Stimulated activated memory B cell treated with anti-CD40 and anti-IgM and Interleukin-4, amounts not matched to agents 10 μg/mL and 1 μg/mL and 100 μg/mL, for 72 hours (primary cell): ENCODE results near the gene INTS6.
"Not testable (repeated sequence)": the region's sequence is repeated elsewhere in the genome, so short reads cannot be mapped to it uniquely, and the experiment has no call there.

Source experiments
- ATAC-seq: fragments of 150-1000 bp; cut with Tn5 transposase; 2 replicates; pipeline ENCODE4 v1.10.0; 2021
- H3K27ac Mint-ChIP-seq: one replicate; pipeline ENCODE4 v1.8.0; 2022; ENCODE audit warnings: mild to moderate bottlenecking, mixed read lengths
- H3K27me3 Mint-ChIP-seq: one replicate; pipeline ENCODE4 v1.8.0; 2022; ENCODE audit warnings: mixed read lengths
- H3K36me3 Mint-ChIP-seq: one replicate; pipeline ENCODE4 v1.8.0; 2022; ENCODE audit warnings: mixed read lengths
- H3K4me1 Mint-ChIP-seq: one replicate; pipeline ENCODE4 v1.8.0; 2022; ENCODE audit warnings: mixed read lengths
- H3K4me3 Mint-ChIP-seq: one replicate; pipeline ENCODE4 v1.8.0; 2022; ENCODE audit warnings: mild to moderate bottlenecking, moderate library complexity, mixed read lengths
- H3K9me3 Mint-ChIP-seq: one replicate; pipeline ENCODE4 v1.8.0; 2022; ENCODE audit warnings: mixed read lengths

The INTS6 gene

DNA sequence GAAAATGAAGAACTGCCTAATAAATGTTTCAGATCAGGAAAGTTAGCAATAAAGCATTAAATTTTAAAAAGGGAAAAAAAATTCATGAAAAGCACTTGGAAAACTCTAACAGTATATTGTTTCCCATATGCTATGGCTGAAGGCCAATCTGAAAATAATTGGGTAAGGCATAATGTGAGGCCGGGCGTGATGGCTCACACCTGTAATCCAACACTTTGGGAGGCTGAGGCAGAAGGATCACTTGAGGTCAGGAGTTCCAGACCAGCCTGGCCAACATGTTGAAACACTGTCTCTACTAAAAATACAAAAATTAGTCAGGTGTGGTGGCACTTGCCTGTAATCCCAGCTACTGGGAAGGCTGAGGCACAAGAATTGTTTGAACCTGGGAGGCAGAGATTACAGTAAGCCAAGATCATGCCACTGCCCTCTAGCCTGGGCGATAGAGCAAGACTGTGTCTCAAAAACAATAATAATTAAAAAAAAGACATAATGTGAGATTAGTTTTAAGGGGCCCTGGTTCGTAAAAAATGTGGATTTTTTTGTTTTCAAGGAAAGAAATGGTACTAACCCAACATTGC is 15.2 kb downstream of the INTS6 start:
- Mint-ChIP-seq H3K36me3 (no peaks in the 10 kb centered on the region), H3K27ac (no peak overlapping the region), H3K9me3 (no peaks in the 10 kb centered on the region), H3K27me3 (no peaks in the 10 kb centered on the region), H3K4me1 (peaks cover 7% of the 10 kb centered on the region), H3K4me3 (no peak overlapping the region)
- no peak for ATAC-seq

DNA sequence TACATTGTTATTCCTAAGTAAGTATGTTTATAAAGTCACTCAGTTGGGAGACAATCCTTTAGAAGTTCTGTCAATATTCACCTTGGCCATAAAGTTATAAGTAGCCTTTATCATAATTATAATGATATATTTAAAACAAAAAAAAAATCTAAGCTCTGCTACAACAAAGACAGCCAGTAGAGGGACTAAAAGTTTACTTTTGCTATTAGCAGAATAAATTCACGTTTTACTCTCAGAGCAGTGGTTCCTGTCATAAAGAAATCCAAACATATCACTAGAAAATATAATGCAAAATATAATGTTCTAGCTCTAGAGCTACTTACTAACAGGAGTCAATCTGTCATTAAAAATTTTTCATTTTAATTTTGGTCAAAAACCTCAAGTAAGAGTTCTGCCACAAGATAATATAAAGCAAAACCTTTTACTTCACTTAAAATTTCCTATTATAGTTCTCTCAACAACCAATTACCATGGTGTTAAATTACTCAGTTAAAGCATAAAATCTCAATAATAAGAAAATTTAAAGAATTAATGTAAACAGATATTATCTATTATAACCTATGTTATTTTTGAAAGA is 17.7 kb downstream of the INTS6 start:
- no peak for ATAC-seq
- H3K27ac Mint-ChIP-seq, result no peak overlapping the region
- peaks cover 14% of the 10 kb centered on the region for H3K4me1 Mint-ChIP-seq
- H3K4me3 Mint-ChIP-seq, result no peak overlapping the region
- H3K27me3 Mint-ChIP-seq, result no peaks in the 10 kb centered on the region
- H3K9me3 Mint-ChIP-seq, result no peaks in the 10 kb centered on the region
- H3K36me3 Mint-ChIP-seq, result peaks cover 5% of the 10 kb centered on the region

DNA sequence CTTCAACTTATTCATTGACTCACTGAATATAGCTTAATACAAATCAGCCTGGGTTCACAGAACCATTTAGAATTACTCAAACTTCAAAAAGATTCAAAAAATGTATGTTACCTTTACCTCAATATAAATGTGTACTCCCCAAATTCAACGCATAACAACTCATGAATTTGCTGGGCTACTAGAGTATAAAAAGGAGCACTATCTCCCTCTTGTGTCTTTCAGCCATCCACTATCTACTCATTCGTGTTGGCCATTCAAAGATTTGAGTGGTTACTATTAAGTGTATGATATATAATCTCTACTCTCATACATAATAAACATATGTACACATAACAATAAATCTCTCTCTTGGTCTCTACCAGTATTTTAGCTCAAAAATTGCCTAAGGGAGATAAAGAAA is 20.3 kb downstream of the INTS6 start:
- no peak overlapping the region for H3K27ac Mint-ChIP-seq
- peaks cover 24% of the 10 kb centered on the region for H3K36me3 Mint-ChIP-seq
- H3K9me3 Mint-ChIP-seq, result no peaks in the 10 kb centered on the region
- ATAC-seq, result no peak
- H3K27me3 Mint-ChIP-seq, result no peaks in the 10 kb centered on the region
- peaks cover 19% of the 10 kb centered on the region for H3K4me1 Mint-ChIP-seq
- no peak overlapping the region for H3K4me3 Mint-ChIP-seq

DNA sequence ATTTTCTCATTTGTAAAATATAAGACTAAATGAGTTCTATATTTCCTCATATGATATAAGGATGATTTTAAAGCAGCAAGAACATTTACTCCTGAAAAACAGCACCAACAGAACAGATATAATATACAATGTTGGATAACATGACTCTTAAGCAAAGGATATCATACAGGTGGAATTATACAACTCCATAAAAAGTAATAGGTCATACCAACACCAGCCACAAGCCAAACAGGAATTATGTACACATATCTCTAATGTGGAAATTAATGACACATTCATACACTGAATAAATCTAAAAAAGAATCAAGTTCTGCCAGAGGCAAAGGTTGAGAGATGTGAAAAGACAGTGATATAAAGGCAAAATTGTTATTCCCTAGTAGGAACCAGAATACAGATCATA is 25.9 kb downstream of the INTS6 start:
- ATAC-seq, result no peak
- peaks cover 57% of the 10 kb centered on the region for H3K36me3 Mint-ChIP-seq
- H3K27ac Mint-ChIP-seq, result no peak overlapping the region
- H3K4me3 Mint-ChIP-seq, result no peak overlapping the region
- H3K9me3 Mint-ChIP-seq, result no peaks in the 10 kb centered on the region
- H3K4me1 Mint-ChIP-seq, result peaks cover 54% of the 10 kb centered on the region
- no peaks in the 10 kb centered on the region for H3K27me3 Mint-ChIP-seq

DNA sequence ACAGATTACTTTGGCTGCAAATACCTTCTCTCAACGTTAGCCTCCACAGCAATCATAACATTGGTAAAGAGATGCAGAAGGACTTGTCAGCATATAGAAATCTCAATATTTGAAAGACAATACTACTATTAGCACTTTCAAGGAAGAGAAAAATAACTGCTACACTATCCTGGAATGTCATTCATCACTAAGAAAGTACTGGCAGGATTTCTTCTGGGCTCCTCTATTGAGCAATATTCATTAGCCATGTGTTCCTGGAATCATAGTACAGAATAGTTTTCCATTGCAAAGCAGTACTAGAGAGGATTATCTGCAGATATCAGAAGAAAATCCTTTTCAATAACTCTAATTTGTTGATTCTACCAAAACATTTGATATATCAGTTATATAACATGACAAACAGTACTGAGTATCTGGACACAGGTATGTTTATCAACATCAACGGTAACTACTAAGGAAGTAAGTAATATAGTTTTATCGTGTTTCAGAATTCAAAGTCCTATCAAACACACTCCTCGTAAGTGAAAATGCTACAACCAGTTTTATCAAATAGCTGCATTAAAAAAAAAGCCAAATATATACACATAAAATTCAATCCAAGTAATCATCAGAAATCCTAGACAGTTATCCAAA is 27.3 kb downstream of the INTS6 start:
- Mint-ChIP-seq H3K4me3 (no peak overlapping the region), H3K27ac (no peak overlapping the region)

DNA sequence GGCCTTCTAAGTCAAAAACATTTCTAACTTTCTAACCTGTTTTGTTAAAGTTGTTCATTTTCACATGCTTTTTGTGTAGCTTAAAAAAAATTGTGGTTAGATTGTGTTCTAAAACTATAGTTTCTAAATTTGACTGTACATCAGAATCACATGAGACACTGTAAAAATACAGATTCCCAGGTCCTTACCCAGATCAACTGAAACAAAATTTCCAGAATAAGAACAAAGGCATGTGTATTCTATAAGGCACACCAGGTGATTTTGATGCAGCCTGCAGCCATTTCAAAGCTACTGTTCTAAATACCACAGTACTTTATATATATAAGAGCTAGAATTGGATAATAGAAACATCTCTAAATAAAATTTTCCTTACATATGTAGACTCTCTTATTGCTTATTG is 29.1 kb downstream of the INTS6 start:
- ATAC-seq, result no peak
- Mint-ChIP-seq H3K4me3 (no peak overlapping the region), H3K36me3 (peaks cover 43% of the 10 kb centered on the region), H3K9me3 (no peaks in the 10 kb centered on the region), H3K4me1 (peaks cover 69% of the 10 kb centered on the region), H3K27me3 (no peaks in the 10 kb centered on the region), H3K27ac (no peak overlapping the region)

More for the DNA sequence above, 27.3 kb downstream of the INTS6 start:
- Mint-ChIP-seq H3K36me3 (peaks cover 56% of the 10 kb centered on the region), H3K9me3 (no peaks in the 10 kb centered on the region), H3K4me1 (peaks cover 64% of the 10 kb centered on the region), H3K27me3 (no peaks in the 10 kb centered on the region)
- no peak for ATAC-seq

DNA sequence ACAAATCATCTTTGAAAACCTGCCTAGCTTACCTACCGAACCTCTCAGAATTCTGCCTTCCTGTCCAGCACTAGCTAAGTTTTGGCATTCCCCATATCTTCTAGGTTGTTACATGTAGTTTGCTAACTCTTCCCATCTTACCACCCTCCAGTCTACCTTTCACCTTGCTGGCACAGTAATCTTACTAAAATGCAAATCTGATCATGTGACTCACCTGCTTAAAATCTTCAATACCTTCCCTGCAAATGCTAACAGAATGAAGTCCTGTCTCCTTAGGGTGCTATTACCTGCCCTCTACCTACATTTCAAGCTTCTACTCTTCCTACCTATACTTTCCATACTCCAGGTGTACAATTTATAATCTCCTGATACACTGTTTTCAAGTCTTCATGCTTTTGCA is 30.4 kb downstream of the INTS6 start:
- Mint-ChIP-seq H3K27me3 (no peaks in the 10 kb centered on the region), H3K36me3 (peaks cover 38% of the 10 kb centered on the region), H3K4me1 (peaks cover 66% of the 10 kb centered on the region), H3K27ac (no peak overlapping the region), H3K4me3 (no peak overlapping the region), H3K9me3 (no peaks in the 10 kb centered on the region)
- no peak for ATAC-seq

DNA sequence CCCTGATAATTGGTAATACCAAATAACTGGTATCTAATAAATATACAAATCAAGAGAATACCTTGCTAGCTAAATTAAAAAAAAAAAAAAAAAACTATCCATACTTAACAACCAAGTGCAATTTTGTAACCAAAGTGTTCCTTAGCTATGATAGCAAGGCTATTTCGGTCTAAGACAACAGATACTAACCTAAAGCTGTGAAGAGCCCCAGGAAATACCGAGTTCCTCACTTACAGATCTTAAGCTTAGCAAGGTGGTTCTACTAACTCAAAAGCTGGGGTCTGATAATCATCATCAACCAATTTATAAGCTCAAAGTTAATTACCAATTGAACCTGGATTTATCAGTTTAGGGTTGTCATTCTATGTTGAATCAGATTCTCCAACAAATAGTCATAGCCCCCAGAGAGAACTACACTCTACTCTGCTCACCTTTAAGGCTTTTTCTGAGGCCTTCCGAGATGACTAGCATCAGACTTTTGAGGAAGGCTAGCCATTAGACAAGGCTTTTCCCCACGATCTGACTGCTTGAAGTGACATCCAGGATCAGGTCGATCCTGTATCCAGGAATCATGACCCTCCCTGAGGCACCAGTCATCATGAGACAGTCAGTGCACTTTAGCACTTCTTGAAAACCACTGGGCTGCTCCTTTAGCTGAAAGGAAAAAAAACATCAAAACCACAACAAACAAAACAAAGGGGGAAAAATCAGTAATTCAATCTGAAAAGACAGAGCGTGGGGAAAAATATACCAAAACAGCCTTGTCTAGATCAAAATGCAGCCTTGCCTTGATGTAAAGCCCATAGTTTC is 31.9 kb downstream of the INTS6 start:
- peaks cover 63% of the 10 kb centered on the region for H3K4me1 Mint-ChIP-seq
- H3K36me3 Mint-ChIP-seq, result peaks cover 38% of the 10 kb centered on the region
- ATAC-seq, result no peak
- no peak overlapping the region for H3K4me3 Mint-ChIP-seq
- H3K27ac Mint-ChIP-seq, result peak overlapping the region; percentile 73
- H3K27me3 Mint-ChIP-seq, result no peaks in the 10 kb centered on the region
- H3K9me3 Mint-ChIP-seq, result no peaks in the 10 kb centered on the region

DNA sequence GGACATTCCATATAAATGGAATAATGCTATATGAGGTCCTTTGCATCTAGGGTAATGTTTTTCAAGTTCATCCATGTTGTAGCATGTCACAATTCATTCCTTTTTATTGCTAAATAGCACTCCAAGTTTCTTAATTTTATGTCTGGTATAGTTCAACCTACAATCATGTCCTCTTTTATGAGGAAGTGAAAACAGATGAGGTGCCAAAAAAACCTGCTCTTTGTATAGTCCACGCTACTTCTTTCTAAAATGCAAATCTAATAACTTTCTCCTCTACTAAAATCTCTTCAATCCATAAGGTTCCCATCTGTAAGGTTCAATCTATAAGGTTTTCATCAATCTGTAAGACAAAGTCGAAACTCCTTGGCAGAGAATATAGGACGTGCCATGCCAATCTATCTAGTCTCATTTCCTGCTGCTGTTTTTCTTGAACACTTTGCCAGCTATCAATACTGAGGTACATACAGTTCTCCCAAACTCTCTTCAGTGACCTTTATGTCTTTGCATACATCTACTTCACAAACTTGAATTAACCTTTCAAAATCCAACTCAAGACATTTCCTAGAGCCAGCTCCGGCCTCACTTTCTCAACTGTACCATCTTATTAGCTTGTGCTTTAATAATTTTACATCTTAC is 33.7 kb downstream of the INTS6 start:
- Mint-ChIP-seq H3K4me1 (peaks cover 59% of the 10 kb centered on the region), H3K4me3 (peak overlapping the region; percentile 66), H3K36me3 (peaks cover 48% of the 10 kb centered on the region), H3K27me3 (no peaks in the 10 kb centered on the region), H3K27ac (peak overlapping the region; percentile 86), H3K9me3 (no peaks in the 10 kb centered on the region)
- ATAC-seq, result peak; percentile 83

DNA sequence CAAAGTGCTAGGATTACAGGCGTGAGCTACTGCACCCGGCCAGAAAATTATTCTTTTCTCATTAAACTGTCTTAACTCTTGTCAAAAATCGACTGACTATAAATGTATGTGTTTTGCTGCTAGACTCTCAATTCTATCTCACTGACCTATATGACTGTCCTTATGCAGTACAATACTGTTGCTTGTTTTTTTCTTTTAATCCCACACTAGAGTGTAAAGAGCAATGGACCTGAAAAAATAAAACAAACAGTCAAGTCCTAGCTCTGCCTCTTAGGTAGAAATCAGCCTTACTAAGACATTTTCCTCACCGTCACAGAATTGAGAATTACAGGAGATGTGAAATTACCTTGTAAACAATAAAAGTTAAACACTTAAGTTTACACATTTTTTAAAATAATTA is 35.1 kb downstream of the INTS6 start:
- H3K27ac Mint-ChIP-seq, result no peak overlapping the region
- ATAC-seq, result no peak
- peaks cover 62% of the 10 kb centered on the region for H3K4me1 Mint-ChIP-seq
- no peaks in the 10 kb centered on the region for H3K9me3 Mint-ChIP-seq
- H3K36me3 Mint-ChIP-seq, result peaks cover 54% of the 10 kb centered on the region
- H3K27me3 Mint-ChIP-seq, result no peaks in the 10 kb centered on the region
- H3K4me3 Mint-ChIP-seq, result no peak overlapping the region

DNA sequence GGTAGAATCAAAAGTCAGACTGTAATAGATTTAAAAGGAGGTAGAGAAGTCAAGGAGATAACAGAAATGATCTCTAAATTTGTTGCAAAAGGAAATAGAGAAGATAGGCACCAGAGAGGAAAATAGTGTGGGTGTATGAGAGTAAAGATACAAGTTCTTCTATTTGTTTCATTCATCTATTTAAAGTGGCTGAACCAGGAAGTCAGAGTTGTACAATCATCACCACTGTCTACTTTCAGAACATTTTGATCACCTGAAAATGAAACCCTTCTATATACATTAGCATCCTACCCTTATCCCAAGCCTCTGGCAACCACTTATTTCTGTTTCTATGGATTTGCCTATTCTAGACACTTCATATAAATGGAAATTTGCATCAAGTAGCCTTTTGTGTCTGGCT is 36.7 kb downstream of the INTS6 start:
- ATAC-seq, result peak; percentile 69
- peak overlapping the region; percentile 3 for H3K27ac Mint-ChIP-seq
- peaks cover 53% of the 10 kb centered on the region for H3K36me3 Mint-ChIP-seq
- no peak overlapping the region for H3K4me3 Mint-ChIP-seq
- no peaks in the 10 kb centered on the region for H3K27me3 Mint-ChIP-seq
- no peaks in the 10 kb centered on the region for H3K9me3 Mint-ChIP-seq
- peaks cover 46% of the 10 kb centered on the region for H3K4me1 Mint-ChIP-seq

DNA sequence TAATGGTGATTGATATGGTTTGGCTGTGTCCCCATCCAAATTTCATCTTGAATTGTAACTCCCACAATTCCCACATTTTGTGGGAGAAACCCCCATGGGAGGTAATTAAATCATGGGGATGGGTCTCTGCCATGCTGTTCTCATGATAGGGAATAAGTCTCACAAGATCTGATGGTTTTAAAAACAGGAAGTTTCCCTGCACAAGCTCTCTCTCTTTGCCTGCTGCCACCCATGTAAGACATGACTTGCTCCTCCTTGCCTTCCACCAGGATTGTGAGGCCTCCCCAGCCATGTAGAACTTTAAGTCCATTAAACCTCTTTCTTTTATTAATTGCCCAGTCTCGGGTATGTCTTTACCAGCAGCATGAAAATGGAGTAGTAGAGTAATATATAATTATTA is 37.5 kb downstream of the INTS6 start:
- H3K9me3 Mint-ChIP-seq, ATAC-seq, H3K27ac Mint-ChIP-seq, H3K4me3 Mint-ChIP-seq, H3K27me3 Mint-ChIP-seq: not testable (repeated sequence)
- peaks cover 43% of the 10 kb centered on the region for H3K4me1 Mint-ChIP-seq
- peaks cover 53% of the 10 kb centered on the region for H3K36me3 Mint-ChIP-seq

DNA sequence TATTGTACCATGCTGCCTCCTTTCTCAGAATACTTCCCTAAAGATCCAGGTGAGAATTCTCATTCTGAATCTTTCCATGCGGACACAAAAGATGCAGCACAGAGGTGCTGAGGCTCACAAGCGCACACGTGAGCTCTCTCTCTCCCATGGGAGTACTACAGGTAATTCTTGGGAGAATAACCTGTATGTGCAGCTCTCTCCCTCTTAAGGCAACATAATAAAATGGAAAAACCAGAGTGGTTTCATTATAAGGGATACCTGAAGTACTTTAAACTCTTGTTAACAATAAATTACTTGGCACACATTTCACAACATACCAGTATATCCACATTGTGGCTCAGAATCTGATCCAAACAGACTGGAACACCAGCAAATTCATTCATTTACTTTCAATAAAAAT is 40.4 kb downstream of the INTS6 start:
- Mint-ChIP-seq H3K27me3 (no peaks in the 10 kb centered on the region), H3K9me3 (no peaks in the 10 kb centered on the region), H3K4me1 (peaks cover 31% of the 10 kb centered on the region), H3K27ac (no peak overlapping the region), H3K36me3 (peaks cover 47% of the 10 kb centered on the region), H3K4me3 (no peak overlapping the region)
- ATAC-seq, result no peak

DNA sequence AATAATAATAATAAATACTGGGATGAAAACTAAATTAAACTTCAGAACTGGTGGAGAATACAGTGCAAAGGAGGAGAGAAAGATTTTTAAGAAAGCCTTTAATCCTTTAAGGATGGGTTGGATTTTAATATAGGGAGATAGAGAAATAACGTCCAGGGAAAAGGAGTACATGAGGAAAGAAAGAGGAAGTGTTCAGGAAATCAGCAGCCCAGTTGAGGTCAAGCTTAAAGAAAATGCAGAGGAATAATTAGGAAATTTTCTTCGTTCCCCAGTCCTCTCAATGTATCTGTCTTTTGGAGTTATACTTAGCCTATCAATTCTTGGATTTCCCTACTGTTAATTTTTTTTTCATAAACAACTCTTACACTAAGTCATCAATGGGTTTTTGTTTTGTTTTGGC is 47.7 kb downstream of the INTS6 start:
- peaks cover 40% of the 10 kb centered on the region for H3K4me1 Mint-ChIP-seq
- H3K27me3 Mint-ChIP-seq, result no peaks in the 10 kb centered on the region
- H3K4me3 Mint-ChIP-seq, result no peak overlapping the region

DNA sequence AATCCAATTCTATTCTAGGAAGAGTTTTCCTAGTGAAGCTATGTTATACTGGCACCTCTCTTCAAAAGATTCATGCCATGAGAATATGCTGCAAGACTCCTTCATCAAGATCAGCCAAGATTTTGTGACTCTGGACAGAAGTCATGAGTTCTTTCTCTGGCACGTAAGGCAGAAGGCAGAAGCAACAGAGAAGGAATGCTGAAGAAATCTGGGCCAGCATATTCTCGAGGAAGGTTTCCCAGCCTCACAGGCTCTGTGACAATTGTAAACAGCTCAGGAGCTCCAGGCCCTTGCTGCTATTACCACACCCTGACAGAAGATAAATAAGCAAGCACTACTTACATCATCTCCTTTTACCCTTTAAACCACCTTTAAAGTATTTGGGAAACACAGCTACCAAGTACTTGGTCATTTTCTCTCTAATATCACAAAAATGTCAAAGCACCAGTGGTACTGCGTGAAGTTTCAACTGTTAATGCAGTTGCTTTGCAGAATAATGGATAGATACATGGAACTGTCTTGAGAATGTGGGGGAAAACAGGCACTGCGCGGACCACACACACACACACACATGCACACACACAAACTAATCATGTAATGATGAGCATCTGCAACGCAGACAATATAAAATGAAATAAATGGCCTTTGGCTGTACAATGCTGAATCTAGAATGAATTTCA is 55.4 kb downstream of the INTS6 start:
- no peak for ATAC-seq
- Mint-ChIP-seq H3K27ac (no peak overlapping the region), H3K4me1 (peaks cover 53% of the 10 kb centered on the region), H3K36me3 (peaks cover 31% of the 10 kb centered on the region), H3K27me3 (no peaks in the 10 kb centered on the region), H3K9me3 (no peaks in the 10 kb centered on the region), H3K4me3 (no peak overlapping the region)

More for the DNA sequence above, 47.7 kb downstream of the INTS6 start:
- no peak overlapping the region for H3K27ac Mint-ChIP-seq
- H3K9me3 Mint-ChIP-seq, result peaks cover 3% of the 10 kb centered on the region
- ATAC-seq, result no peak
- H3K36me3 Mint-ChIP-seq, result peaks cover 50% of the 10 kb centered on the region
